Type B pancreatic cell (in vitro differentiated cells): ENCODE results near the gene N4BP2L1. TPM values are rescaled to one million over a fixed set of nuclear protein-coding genes. Genes with fewer than 3 reads are reported as not detected.

Experiments
- DNase-seq: peaks from one replicate; pipeline ENCODE4 v3.0.0; 2021; ENCODE audit warnings: mixed read lengths; ENCODE audit not compliant: unreplicated experiment; ENCODE audit errors: extremely low spot score
- H3K27ac Mint-ChIP-seq: 2 replicates; pipeline ENCODE4 v1.8.0; 2021; ENCODE audit warnings: mild to moderate bottlenecking, mixed read lengths
- H3K27me3 Mint-ChIP-seq: 2 replicates; pipeline ENCODE4 v1.8.0; 2021; ENCODE audit warnings: mixed read lengths
- H3K36me3 Mint-ChIP-seq: 2 replicates; pipeline ENCODE4 v1.8.0; 2021; ENCODE audit warnings: mixed read lengths
- H3K4me1 Mint-ChIP-seq: one replicate; pipeline ENCODE4 v1.8.0; 2021; ENCODE audit warnings: mixed read lengths; ENCODE audit not compliant: unreplicated experiment
- H3K4me3 Mint-ChIP-seq: 2 replicates; pipeline ENCODE4 v1.8.0; 2021; ENCODE audit warnings: mild to moderate bottlenecking, mixed read lengths
- H3K9me3 Mint-ChIP-seq: 2 replicates; pipeline ENCODE4 v1.8.0; 2021; ENCODE audit warnings: mixed read lengths
- CTCF ChIP-seq: fragments of 200-600 bp; sonication (generic); conservative IDR thresholded peaks from 2 replicates; pipeline ENCODE4 v1.5.0; 2021; ENCODE audit warnings: antibody characterized with exemption, mild to moderate bottlenecking
- total RNA-seq: library from RNA; stranded (reverse); gene quantifications from 2 replicates; pipeline ENCODE4 v1.2.1, GENCODE V29; 2021; ENCODE audit warnings: low replicate concordance

N4BP2L1 gene
- total RNA-seq, 1 donor from 2014 or later: 7.4 TPM

- H3K36me3 Mint-ChIP-seq: peaks cover 25% of the 10 kb centered on the region
These were observed 27.1 kb upstream of the N4BP2L1 start for GRCh38 chr13:32454886-32455593.

GRCh38 chr13:32453981-32454380 lies 26.1 kb upstream of the N4BP2L1 start:
- no peak for TF ChIP-seq CTCF
- Mint-ChIP-seq H3K27ac (no peak overlapping the region), H3K36me3 (peaks cover 21% of the 10 kb centered on the region), H3K4me3 (no peak overlapping the region), H3K27me3 (no peaks in the 10 kb centered on the region), H3K4me1 (no peaks in the 10 kb centered on the region), H3K9me3 (peaks cover 12% of the 10 kb centered on the region)
- DNase-seq: no peak

More at GRCh38 chr13:32454886-32455593, 27.1 kb upstream of the N4BP2L1 start:
- Mint-ChIP-seq H3K9me3 (peaks cover 12% of the 10 kb centered on the region), H3K27me3 (no peaks in the 10 kb centered on the region), H3K4me1 (no peaks in the 10 kb centered on the region), H3K4me3 (no peak overlapping the region), H3K27ac (no peak overlapping the region)
- no peak for TF ChIP-seq CTCF
- DNase-seq: no peak

GRCh38 chr13:32448972-32449371 lies 21.0 kb upstream of the N4BP2L1 start:
- TF ChIP-seq CTCF: no peak
- Mint-ChIP-seq H3K36me3 (no peaks in the 10 kb centered on the region), H3K27ac (no peak overlapping the region), H3K9me3 (no peaks in the 10 kb centered on the region), H3K27me3 (no peaks in the 10 kb centered on the region), H3K4me3 (no peak overlapping the region), H3K4me1 (peaks cover 13% of the 10 kb centered on the region)
- no peak for DNase-seq

GRCh38 chr13:32447894-32448623 lies 20.1 kb upstream of the N4BP2L1 start:
- Mint-ChIP-seq H3K4me1 (peaks cover 13% of the 10 kb centered on the region), H3K36me3 (peaks cover under 1% of the 10 kb centered on the region), H3K9me3 (no peaks in the 10 kb centered on the region), H3K27me3 (no peaks in the 10 kb centered on the region), H3K4me3 (no peak overlapping the region), H3K27ac (no peak overlapping the region)
- TF ChIP-seq CTCF: no peak
- no peak for DNase-seq

GRCh38 chr13:32446773-32447465 lies 19.0 kb upstream of the N4BP2L1 start:
- H3K4me3 Mint-ChIP-seq: no peak overlapping the region
- H3K27ac Mint-ChIP-seq: peak overlapping the region; percentile 16

More at GRCh38 chr13:32446773-32447465, 19.0 kb upstream of the N4BP2L1 start:
- TF ChIP-seq CTCF: no peak
- H3K9me3 Mint-ChIP-seq: no peaks in the 10 kb centered on the region
- DNase-seq: no peak
- H3K36me3 Mint-ChIP-seq: peaks cover 4% of the 10 kb centered on the region
- H3K27me3 Mint-ChIP-seq: no peaks in the 10 kb centered on the region
- peaks cover 13% of the 10 kb centered on the region for H3K4me1 Mint-ChIP-seq
